Transverse colon (tissue), 4 donors: Measurements from ENCODE around the gene NCF2. TPM values are rescaled to one million over a fixed set of nuclear protein-coding genes. Genes with fewer than 3 reads are reported as not detected.

Experiments used
- DNase-seq: peaks from one replicate; pipeline ENCODE4 v3.0.0-alpha.2; 2019
- H3K27ac ChIP-seq, 4 donors: fragments of 200-600 bp; sonication (generic); 2 replicates each; pipeline ENCODE4 v1.5.1; 2016 to 2018; ENCODE audit warnings: inconsistent platforms in 4 of 4
- H3K27me3 ChIP-seq: fragments of 200-600 bp; sonication (generic); 2 replicates; pipeline ENCODE4 v1.5.1; 2017; ENCODE audit warnings: inconsistent platforms
- H3K36me3 ChIP-seq, 4 donors: fragments of 200-600 bp; sonication (generic); 2 replicates each; pipeline ENCODE4 v1.5.1; 2017 to 2019; ENCODE audit warnings: inconsistent platforms in 4 of 4
- H3K4me1 ChIP-seq, 4 donors: fragments of 200-600 bp; sonication (generic); 2 replicates each; pipeline ENCODE4 v1.5.1; 2017 to 2020; ENCODE audit warnings: inconsistent platforms in 4 of 4
- H3K4me3 ChIP-seq, 4 donors: fragments of 200-600 bp; sonication (generic); 1 replicate in 1 of 4; 2 replicates in 3 of 4; pipeline versions ENCODE4 v1.5.1 to v1.6.1; 2017 to 2019; ENCODE audit warnings: inconsistent platforms in 4 of 4
- H3K9me3 ChIP-seq, 2 donors: fragments of 200-600 bp; sonication (generic); 2 replicates each; pipeline ENCODE4 v1.5.1; 2017 to 2019; ENCODE audit warnings: inconsistent platforms in 2 of 2
- CTCF ChIP-seq, 5 experiments: fragments of 200-600 bp in 3 of 5; fragments of 450-650 bp in 2 of 5; sonication (generic) in 3 of 5; IDR thresholded peaks; 1 replicate in 2 of 5; 2 replicates in 3 of 5; pipeline ENCODE4 v1.5.1; 2016 to 2017; ENCODE audit warnings: antibody characterized with exemption in 5 of 5, inconsistent platforms in 3 of 5, mild to moderate bottlenecking in 2 of 5, moderate library complexity in 1 of 5
- EP300 ChIP-seq: sonication (generic); formaldehyde crosslinking; IDR thresholded peaks from one replicate; pipeline ENCODE4 v1.6.1; 2017; ENCODE audit warnings: antibody characterized with exemption, low read depth
- POLR2A ChIP-seq: fragments of 450-650 bp; IDR thresholded peaks from one replicate; pipeline ENCODE4 v1.6.1; 2016; ENCODE audit warnings: antibody characterized with exemption, mild to moderate bottlenecking, moderate library complexity
- POLR2AphosphoS5 ChIP-seq, 3 donors: sonication (generic); formaldehyde crosslinking; IDR thresholded peaks; one replicate each; pipeline ENCODE4 v1.6.1; 2016; ENCODE audit warnings: antibody characterized with exemption in 3 of 3
- WGBS, 2 donors: methylation state at CpG; one replicate each; pipeline ENCODE4 v1.1.5; 2018; ENCODE audit warnings: low coverage in 1 of 2; 5-methylcytosine and 5-hydroxymethylcytosine counted together
- in situ Hi-C, 4 donors: fragments of 200-750 bp; cut with MboI; loops; one replicate each; pipeline versions ENCODE4 v1.15.0 to v1.15.1; 2017; ENCODE audit warnings: low sequenced_read_pairs in 3 of 4, low pct_ligation_motif_present in 1 of 4, low pct_unique_long_range_greater_than_20kb in 1 of 4
- intact Hi-C: fragments of 100-400 bp; cut with DNase I; formaldehyde crosslinking; loops from one replicate; pipeline ENCODE4 v1.15.1; 2023; ENCODE audit warnings: low total_unique reads
- total RNA-seq, 4 donors: library from RNA; depleted of rRNA; stranded (reverse); fragments of >200 nt; gene quantifications; one replicate each; pipeline ENCODE4 v1.1.0, GENCODE V29; 2016

Gene NCF2
- total RNA-seq, 4 donors from 2014 or later = 3.8 to 12.7 (median 5.6) TPM

DNA sequence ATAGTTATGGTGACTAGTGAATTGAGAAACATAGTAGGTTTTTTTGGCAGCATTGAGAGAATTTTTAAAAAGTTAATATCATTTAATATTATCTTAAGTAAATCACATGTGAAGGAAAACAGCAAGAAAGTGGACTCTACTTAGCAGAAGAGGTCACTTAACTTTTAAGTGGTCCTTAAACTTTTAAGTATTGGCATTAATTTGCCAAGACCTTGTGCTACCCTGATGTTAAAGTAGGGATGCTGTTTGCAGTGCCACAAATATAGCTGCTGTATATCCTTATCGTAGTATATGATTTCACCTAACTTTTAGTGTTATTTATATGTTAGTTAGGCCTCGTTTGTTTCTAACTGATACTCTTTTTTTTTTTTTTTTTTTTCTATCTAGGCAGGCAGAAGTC lies 77.8 kb downstream of the NCF2 start:
- Histone ChIP-seq H3K4me3 (no peak overlapping the region), H3K4me1 (peaks cover 4 to 36% (median 18%) of the 10 kb centered on the region in 4 donors), H3K27ac (no peak overlapping the region), H3K27me3 (no peaks in the 10 kb centered on the region), H3K9me3 (no peaks in the 10 kb centered on the region), H3K36me3 (peaks cover 0 to 7% (median 0%) of the 10 kb centered on the region in 4 donors)
- no peak for DNase-seq
- 87 to 88% methylated on average over 2 of the region's 2 CpGs for WGBS, 2 donors
- in situ Hi-C loops (no loop called here), intact Hi-C loops (no loop called here)
- TF ChIP-seq CTCF (IDR thresholded peaks at IDR 0.05) (no peak), POLR2AphosphoS5 (IDR thresholded peaks at IDR 0.05) (no peak), POLR2A (no peak), EP300 (no peak)

GRCh38 chr1:183508694-183509093 lies 81.6 kb downstream of the NCF2 start:
- WGBS, 2 donors = 67 to 84% methylated on average over 1 of the region's 1 CpG
- no peaks in the 10 kb centered on the region for H3K9me3 ChIP-seq
- no peaks in the 10 kb centered on the region for H3K27me3 ChIP-seq
- TF ChIP-seq POLR2A (no peak), CTCF (IDR thresholded peaks at IDR 0.05) (no peak)
- intact Hi-C loops = no loop called here
- no peak overlapping the region for H3K27ac ChIP-seq
- peaks cover 0 to 12% (median 5%) of the 10 kb centered on the region in 4 donors for H3K4me1 ChIP-seq
- DNase-seq = no peak
- H3K36me3 ChIP-seq = peaks cover 0 to 7% (median 0%) of the 10 kb centered on the region in 4 donors
- no peak overlapping the region for H3K4me3 ChIP-seq
- in situ Hi-C loops = no loop called here

GRCh38 chr1:183506561-183506960 lies 83.7 kb downstream of the NCF2 start:
- no peak for TF ChIP-seq EP300
- no peak for TF ChIP-seq CTCF (IDR thresholded peaks at IDR 0.05)
- TF ChIP-seq POLR2AphosphoS5 (IDR thresholded peaks at IDR 0.05) = no peak
- TF ChIP-seq POLR2A = no peak
- in situ Hi-C loops (no loop called here), intact Hi-C loops (no loop called here)
- DNase-seq = no peak
- Histone ChIP-seq H3K4me3 (no peak overlapping the region), H3K27me3 (no peaks in the 10 kb centered on the region), H3K4me1 (peaks cover 0 to 26% (median 14%) of the 10 kb centered on the region in 4 donors), H3K36me3 (peaks cover 0 to 7% (median 0%) of the 10 kb centered on the region in 4 donors), H3K9me3 (no peaks in the 10 kb centered on the region), H3K27ac (no peak overlapping the region)
- WGBS, 2 donors = 76 to 90% methylated on average over 3 to 4 of the region's 4 CpGs

Other genes starting within 250 kb of the NCF2 start
- gene NMNAT2, start 172.1 kb downstream of the NCF2 start, total RNA-seq = under 1 TPM in 3 of 4 donors, not detected in 1; 0.20 to 0.48 (median 0.27) TPM
- 100 to 1,000 TPM in 1 of 4 donors, 10 to 100 TPM in 3; 54.9 to 107 (median 74.1) TPM for gene SMG7, start 118.0 kb downstream of the NCF2 start, total RNA-seq
- gene ARPC5, start 45.3 kb upstream of the NCF2 start, total RNA-seq = 100 to 1,000 TPM in 1 of 4 donors, 10 to 100 TPM in 3; 22.7 to 123 (median 74.1) TPM
- under 1 TPM in 1 of 4 donors, not detected in 3; 0.14 TPM for gene APOBEC4, start 62.9 kb upstream of the NCF2 start, total RNA-seq
- 10 to 100 TPM; 12.1 to 13.8 (median 13.0) TPM for gene RGL1, start 214.7 kb upstream of the NCF2 start, total RNA-seq